GM23338 (cell line): ENCODE measurements around the gene LYZL6. TPM values are rescaled to one million over a fixed set of nuclear protein-coding genes. Genes with fewer than 3 reads are reported as not detected.
A peak's percentile ranks its signal among the peaks of the same experiment; 100 is the strongest.

Experiments used
- ATAC-seq: fragments of 200-7000 bp; cut with Tn5 transposase; 3 replicates; pipeline ENCODE4 v1.9.1; 2020
- DNase-seq: peaks from one replicate; pipeline ENCODE4 v3.0.0-alpha.2; 2015; ENCODE audit warnings: low spot score
- H2AFZ ChIP-seq: fragments of 200-600 bp; sonication (generic); 2 replicates; pipeline ENCODE4 v1.8.0; 2016; ENCODE audit warnings: antibody characterized with exemption, mild to moderate bottlenecking, moderate library complexity
- H3F3A ChIP-seq: fragments of 200-600 bp; sonication (generic); replicated peaks from 2 replicates; pipeline ENCODE4 v1.8.0; 2017; ENCODE audit warnings: antibody characterized with exemption, mixed run types, low read depth
- H3K27ac ChIP-seq: fragments of 200-600 bp; sonication (generic); 2 replicates; pipeline ENCODE4 v1.6.1; 2016; ENCODE audit warnings: low read depth
- H3K27me3 ChIP-seq: fragments of 200-600 bp; sonication (generic); 2 replicates; pipeline ENCODE4 v1.8.0; 2016; ENCODE audit warnings: mild to moderate bottlenecking, mixed run types, moderate library complexity; ENCODE audit not compliant: insufficient read depth
- H3K36me3 ChIP-seq: fragments of 200-600 bp; sonication (generic); 2 replicates; pipeline ENCODE4 v1.8.0; 2016; ENCODE audit warnings: mild to moderate bottlenecking; ENCODE audit not compliant: insufficient read depth
- H3K4me1 ChIP-seq: fragments of 200-600 bp; sonication (generic); 2 replicates; pipeline ENCODE4 v1.8.0; 2016; ENCODE audit warnings: mild to moderate bottlenecking, moderate library complexity; ENCODE audit not compliant: insufficient read depth
- H3K4me2 ChIP-seq: fragments of 200-600 bp; sonication (generic); 2 replicates; pipeline ENCODE4 v1.7.1; 2017; ENCODE audit warnings: mixed run types
- H3K4me3 ChIP-seq: fragments of 200-600 bp; sonication (generic); 2 replicates; pipeline ENCODE4 v1.6.1; 2016; ENCODE audit warnings: mixed run types
- H3K79me2 ChIP-seq: fragments of 200-600 bp; sonication (generic); replicated peaks from 2 replicates; pipeline ENCODE4 v1.8.0; 2017; ENCODE audit warnings: mild to moderate bottlenecking; ENCODE audit not compliant: insufficient read depth
- H3K9me2 ChIP-seq: fragments of 200-600 bp; sonication (generic); 2 replicates; pipeline ENCODE4 v1.8.0; 2017; ENCODE audit not compliant: insufficient read depth
- H4K20me1 ChIP-seq: fragments of 200-600 bp; sonication (generic); replicated peaks from 2 replicates; pipeline ENCODE4 v1.8.0; 2017; ENCODE audit warnings: mild to moderate bottlenecking; ENCODE audit not compliant: insufficient read depth
- H3K27ac Mint-ChIP-seq: 2 replicates; pipeline ENCODE4 v1.8.0; 2020; ENCODE audit warnings: inconsistent platforms, mild to moderate bottlenecking, moderate library complexity, mixed read lengths
- H3K27me3 Mint-ChIP-seq: 3 replicates; pipeline ENCODE4 v1.8.0; 2022; ENCODE audit warnings: low read depth, mild to moderate bottlenecking, moderate library complexity, mixed read lengths, inconsistent platforms; ENCODE audit not compliant: insufficient read depth, poor library complexity
- H3K36me3 Mint-ChIP-seq: 3 replicates; pipeline ENCODE4 v1.8.0; 2021; ENCODE audit warnings: low read depth, mild to moderate bottlenecking, inconsistent platforms, moderate library complexity, mixed read lengths
- H3K4me1 Mint-ChIP-seq: 3 replicates; pipeline ENCODE4 v1.8.0; 2020; ENCODE audit warnings: mild to moderate bottlenecking, inconsistent platforms, mixed read lengths
- H3K4me3 Mint-ChIP-seq: 3 replicates; pipeline ENCODE4 v1.8.0; 2021; ENCODE audit warnings: moderate library complexity, mild to moderate bottlenecking, inconsistent platforms, mixed read lengths
- H3K9me3 Mint-ChIP-seq: 3 replicates; pipeline ENCODE4 v1.8.0; 2020; ENCODE audit warnings: moderate library complexity, mild to moderate bottlenecking, inconsistent platforms, mixed read lengths
- CREB1 ChIP-seq: fragments of 250-450 bp; sonication (Bioruptor Pico); IDR thresholded peaks from 2 replicates; pipeline ENCODE4 v1.5.0; 2020; ENCODE audit warnings: low read depth, mild to moderate bottlenecking, moderate library complexity
- CTCF ChIP-seq, 2 experiments: fragments of 200-600 bp in 1 of 2; sonication (generic) in 1 of 2; conservative IDR thresholded peaks; 2 replicates each; pipeline versions ENCODE4 v1.5.1 to v1.6.1; 2016 to 2017; ENCODE audit warnings: antibody characterized with exemption in 2 of 2, low read depth in 2 of 2, mild to moderate bottlenecking in 2 of 2, moderate library complexity in 1 of 2
- EZH2phosphoT487 ChIP-seq: fragments of 200-600 bp; sonication (generic); IDR thresholded peaks from one replicate; pipeline ENCODE4 v1.8.1; 2018; ENCODE audit warnings: antibody characterized with exemption; ENCODE audit not compliant: unreplicated experiment
- NANOG ChIP-seq: IDR thresholded peaks from 2 replicates; pipeline ENCODE4 v1.6.1; 2016; ENCODE audit warnings: antibody characterized with exemption, borderline replicate concordance
- POLR2AphosphoS5 ChIP-seq: IDR thresholded peaks from 2 replicates; pipeline ENCODE4 v1.6.1; 2016; ENCODE audit warnings: antibody characterized with exemption, low read depth
- STAT1 ChIP-seq: IDR thresholded peaks from one replicate; pipeline ENCODE4 v1.6.1; 2016; ENCODE audit warnings: antibody characterized with exemption; ENCODE audit not compliant: unreplicated experiment
- ZNF114 ChIP-seq: fragments of 250-450 bp; sonication (Bioruptor Pico); IDR thresholded peaks from 2 replicates; pipeline ENCODE4 v1.5.0; 2020; ENCODE audit warnings: mild to moderate bottlenecking, moderate library complexity
- ZNF462 ChIP-seq: fragments of 250-450 bp; sonication (Bioruptor Pico); IDR thresholded peaks from 2 replicates; pipeline ENCODE4 v1.5.0; 2020; ENCODE audit warnings: mild to moderate bottlenecking, moderate library complexity
- polyA plus RNA-seq: library from polyadenylated mRNA; unstranded; fragments of >200 nt; fragmentation: Nextera tagmentation; extraction: Ambion mirVana; gene quantifications from 2 replicates; pipeline ENCODE4 v1.2.1, GENCODE V29; 2016
- total RNA-seq: library from RNA; depleted of rRNA; stranded (reverse); fragments of >200 nt; shearing (Covaris generic); gene quantifications from 2 replicates; pipeline ENCODE4 v1.2.3, GENCODE V29; 2014

Gene LYZL6
- total and polyA plus RNA-seq, 2 experiments from 2014 or later, result not detected

GRCh38 chr17:35947156-35947585 lies 3.7 kb upstream of the LYZL6 start:
- H3K4me2 ChIP-seq, result no peak overlapping the region

DNA sequence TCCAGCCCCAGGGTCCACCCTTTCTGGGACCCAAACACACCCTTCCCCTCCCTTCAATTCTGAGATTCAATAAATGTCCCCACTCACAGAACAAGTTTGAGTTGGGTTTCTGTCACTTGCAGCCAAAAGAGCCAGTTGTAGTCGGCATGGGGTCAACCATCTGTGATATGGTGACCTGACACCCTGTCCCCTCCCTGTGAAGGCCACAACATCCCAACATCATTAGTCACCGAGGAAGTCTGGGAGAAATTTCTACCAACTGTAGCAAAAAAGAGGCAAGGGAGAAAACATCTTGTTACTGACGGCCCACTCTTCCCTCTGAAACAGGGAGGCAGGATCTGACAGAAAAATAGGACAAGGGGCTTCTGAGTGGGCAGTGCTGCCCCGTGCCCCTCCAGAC lies 638 bp upstream of the LYZL6 start:
- TF ChIP-seq POLR2AphosphoS5 (no peak), ZNF462 (CRISPR knock-in tag) (no peak), EZH2phosphoT487 (no peak), ZNF114 (CRISPR knock-in tag) (no peak), CREB1 (CRISPR knock-in tag) (no peak), NANOG (no peak), STAT1 (no peak)
- H3K4me1 ChIP-seq, result no peaks in the 10 kb centered on the region
- no peaks in the 10 kb centered on the region for H3F3A ChIP-seq
- no peaks in the 10 kb centered on the region for H3K27me3 ChIP-seq
- Mint-ChIP-seq H3K4me1 (no peaks in the 10 kb centered on the region), H3K27me3 (no peaks in the 10 kb centered on the region), H3K27ac (no peak overlapping the region), H3K9me3 (no peaks in the 10 kb centered on the region), H3K4me3 (no peak overlapping the region), H3K36me3 (no peaks in the 10 kb centered on the region)
- ATAC-seq (no peak), DNase-seq (no peak)
- H3K79me2 ChIP-seq, result no peaks in the 10 kb centered on the region
- H2AFZ ChIP-seq, result no peak overlapping the region
- H3K4me3 ChIP-seq, result no peak overlapping the region
- no peak overlapping the region for H3K27ac ChIP-seq
- H3K4me2 ChIP-seq, result no peak overlapping the region
- H3K36me3 ChIP-seq, result no peaks in the 10 kb centered on the region
- H3K9me2 ChIP-seq, result peaks cover 4% of the 10 kb centered on the region; the same call in 1 of the 2 replicates
- no peaks in the 10 kb centered on the region for H4K20me1 ChIP-seq

More at GRCh38 chr17:35947156-35947585, 3.7 kb upstream of the LYZL6 start:
- Histone ChIP-seq H3K27ac (no peak overlapping the region), H2AFZ (peak overlapping the region; percentile 92), H3K9me2 (no peaks in the 10 kb centered on the region), H3K27me3 (no peaks in the 10 kb centered on the region), H3K36me3 (no peaks in the 10 kb centered on the region), H3K4me1 (no peaks in the 10 kb centered on the region), H3K79me2 (no peaks in the 10 kb centered on the region), H3F3A (no peaks in the 10 kb centered on the region), H3K4me3 (no peak overlapping the region), H4K20me1 (no peaks in the 10 kb centered on the region)
- no peaks in the 10 kb centered on the region for H3K27me3 Mint-ChIP-seq
- no peak overlapping the region for H3K4me3 Mint-ChIP-seq
- ATAC-seq, result peak; percentile 96
- H3K4me1 Mint-ChIP-seq, result no peaks in the 10 kb centered on the region
- H3K36me3 Mint-ChIP-seq, result no peaks in the 10 kb centered on the region
- DNase-seq, result peak; percentile 90
- no peak for TF ChIP-seq NANOG
- TF ChIP-seq CTCF (conservative IDR thresholded peaks at IDR 0.05; ENCODE audit: low read depth in 2 of 2), result peak; percentile 81 to 90
- H3K9me3 Mint-ChIP-seq, result no peaks in the 10 kb centered on the region
- H3K27ac Mint-ChIP-seq, result no peak overlapping the region
